GM03348 (cell line): ENCODE data around the gene IZUMO1.
"Not testable (repeated sequence)": the region's sequence is repeated elsewhere in the genome, so short reads cannot be mapped to it uniquely, and the experiment has no call there.

Experiments used
- DNase-seq: peaks from one replicate; pipeline ENCODE4 v3.0.0; 2012; ENCODE audit warnings: low spot score

Gene IZUMO1

GRCh38 chr19:48737360-48737998 is 9.2 kb downstream of the IZUMO1 start:
- no peak for DNase-seq

- DNase-seq: no peak
These were observed 11.6 kb downstream of the IZUMO1 start for GRCh38 chr19:48735031-48735615.

GRCh38 chr19:48734625-48735024 is 12.1 kb downstream of the IZUMO1 start:
- no peak for DNase-seq

GRCh38 chr19:48731452-48731851 is 15.3 kb downstream of the IZUMO1 start:
- no peak for DNase-seq

- DNase-seq: no peak
These were observed 17.6 kb downstream of the IZUMO1 start for GRCh38 chr19:48728911-48729664.

GRCh38 chr19:48726556-48726955 is 20.2 kb downstream of the IZUMO1 start:
- DNase-seq: no peak

GRCh38 chr19:48724796-48725753 is 21.6 kb downstream of the IZUMO1 start:
- DNase-seq: peak; percentile 57

GRCh38 chr19:48722196-48722708 is 24.5 kb downstream of the IZUMO1 start:
- DNase-seq: no peak

GRCh38 chr19:48720613-48721296 is 26.0 kb downstream of the IZUMO1 start:
- DNase-seq: peak; percentile 98

GRCh38 chr19:48720251-48720612 is 26.5 kb downstream of the IZUMO1 start:
- no peak for DNase-seq

- DNase-seq: no peak
These were observed 27.2 kb downstream of the IZUMO1 start, which contains the start of gene MAMSTR for GRCh38 chr19:48719263-48720171. TSS of gene MAMSTR (minus strand) at chr19:48719725. CDS start at chr19:48719031, 694 bp downstream.

- no peak for DNase-seq
These were observed 27.9 kb downstream of the IZUMO1 start for GRCh38 chr19:48718711-48719231.

- not testable (repeated sequence) for DNase-seq
These were observed 28.6 kb downstream of the IZUMO1 start for GRCh38 chr19:48718106-48718505.

GRCh38 chr19:48716562-48717291 is 30.0 kb downstream of the IZUMO1 start:
- peak; percentile 61 for DNase-seq

- peak; percentile 27 for DNase-seq
These were observed 31.0 kb downstream of the IZUMO1 start for GRCh38 chr19:48715681-48716171.

GRCh38 chr19:48714759-48715675 is 31.7 kb downstream of the IZUMO1 start:
- DNase-seq: no peak

GRCh38 chr19:48713864-48714755 is 32.6 kb downstream of the IZUMO1 start:
- DNase-seq: peak; percentile 100
